GM23248 (cell line): Measurements from ENCODE around the gene AOPEP.

Source experiments
- EZH2 ChIP-seq: fragments of 200-600 bp; sonication (generic); IDR thresholded peaks from 2 replicates; pipeline ENCODE4 v1.6.1; 2018; ENCODE audit warnings: antibody characterized with exemption, mild to moderate bottlenecking; ENCODE audit not compliant: insufficient read depth, poor library complexity, severe bottlenecking
- EZH2phosphoT487 ChIP-seq: fragments of 200-600 bp; sonication (generic); IDR thresholded peaks from 2 replicates; pipeline ENCODE4 v1.6.1; 2018; ENCODE audit warnings: antibody characterized with exemption, moderate library complexity, mild to moderate bottlenecking, low read depth; ENCODE audit not compliant: insufficient read depth

DNA sequence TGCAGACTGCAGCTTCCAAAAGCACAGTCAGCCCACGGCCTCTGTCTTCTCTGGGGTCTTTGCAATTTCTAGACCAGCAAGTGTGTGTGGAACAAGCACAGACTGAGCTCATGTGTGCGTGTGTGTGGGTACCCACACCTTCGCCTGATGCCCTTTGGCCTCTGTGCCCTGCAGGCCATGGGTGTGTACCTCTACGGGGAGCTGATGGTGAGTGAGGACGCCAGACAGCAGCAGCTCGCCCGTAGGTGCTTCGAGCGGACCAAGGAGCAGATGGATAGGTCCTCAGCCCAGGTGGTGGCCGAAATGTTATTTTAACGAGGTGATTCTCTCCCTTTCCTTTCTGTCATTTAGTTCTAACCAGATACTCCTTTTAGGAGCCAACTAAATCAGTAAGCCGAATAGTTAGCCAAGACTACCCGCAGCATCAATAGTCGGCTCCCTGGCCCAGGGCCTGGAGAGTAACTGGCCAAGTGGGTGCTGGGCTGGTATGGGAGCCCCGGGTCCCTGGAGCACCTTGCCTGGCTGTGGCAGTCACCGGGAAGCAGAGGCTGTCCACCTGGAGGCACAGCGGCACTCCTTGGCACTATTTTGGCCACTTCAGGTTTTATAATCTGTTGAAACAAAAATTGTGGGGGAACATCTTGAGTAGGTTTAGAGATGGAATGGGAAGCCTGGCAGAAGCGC, 356.0 kb downstream of the AOPEP start:
- no peak for TF ChIP-seq EZH2phosphoT487
- TF ChIP-seq EZH2: no peak
